Measurements from ENCODE around the gene COQ3.

- TF ChIP-seq POLR2AphosphoS5 (IDR thresholded peaks at IDR 0.05), result no peak
- no peak for TF ChIP-seq MXI1 (conservative IDR thresholded peaks at IDR 0.05; ENCODE audit: poor library complexity, severe bottlenecking)
- no peak for TF ChIP-seq CTCF (IDR thresholded peaks at IDR 0.05; ENCODE audit: poor library complexity, severe bottlenecking)
These were observed 37.4 kb downstream of the COQ3 start for GRCh38 chr6:99356641-99357040.

Data from neural cell (in vitro differentiated cells).